Measurements from ENCODE around the gene SLC28A3. TPM values are rescaled to one million over a fixed set of nuclear protein-coding genes. Genes with fewer than 3 reads are reported as not detected.
"Not testable (repeated sequence)": the region's sequence is repeated elsewhere in the genome, so short reads cannot be mapped to it uniquely, and the experiment has no call there.

Gene SLC28A3
- polyA plus RNA-seq, result 1 to 10 TPM in 2 of 4 donors, not detected in 2; 2.8 to 3.1 TPM
- long read RNA-seq, donor 1, result 0 reads
- long read RNA-seq, donor 2, result 0 reads
- long read RNA-seq, donor 3, result 0 reads
- long read RNA-seq, donor 4, result 0 reads
- long read RNA-seq, donor 5, result 0 reads
- long read RNA-seq, donor 6, result 0 reads
- long read RNA-seq, donor 7, full-length matches to known transcripts, result 1 of 1 reads
- long read RNA-seq, donor 7, partial matches to known transcripts, result 0 of 1 reads
- long read RNA-seq, donor 7, other reads (novel, unspliced or antisense), result 0 of 1 reads
- long read RNA-seq, donor 8, result 0 reads
- long read RNA-seq, donor 9, result 0 reads
- long read RNA-seq, donor 10, result 0 reads

GRCh38 chr9:84340535-84340934 lies at the start of gene SLC28A3:
SLC28A3 (minus strand) TSS chr9:84340758; CDS start chr9:84340633, 125 bp downstream.
- H3K4me1 ChIP-seq (ENCODE audit: control insufficient read depth in 3 of 3, insufficient read depth in 2 of 3, low read depth in 1 of 3, low read length in 2 of 3), result peaks cover 0 to 4% (median 2%) of the 10 kb centered on the region in 3 donors
- H3K4me3 ChIP-seq (ENCODE audit: low read depth in 1 of 3, low read length in 3 of 3), result no peak within 1 kb of the TSS
- H3K27me3 ChIP-seq (ENCODE audit: control insufficient read depth in 3 of 3, insufficient read depth in 3 of 3, low read length in 3 of 3), result no peaks in the 10 kb centered on the region
- no peaks in the 10 kb centered on the region for H3K9me3 ChIP-seq (ENCODE audit: control insufficient read depth in 2 of 2, insufficient read depth in 1 of 2, low read depth in 1 of 2, low read length in 1 of 2)
- WGBS, 3 donors, result 8 to 61% (median 36%) methylated on average over 5 of the region's 5 CpGs
- FAIRE-seq (no peak), DNase-seq (peak; percentile 22 to 52)
- peak within 1 kb of the TSS in 1 of 3 donors; percentile 78 for H3K27ac ChIP-seq (ENCODE audit: low read depth in 1 of 3, low read length in 2 of 3)
- no peaks in the 10 kb centered on the region for H3K36me3 ChIP-seq (ENCODE audit: control insufficient read depth in 3 of 3, insufficient read depth in 2 of 3, low read depth in 1 of 3, low read length in 3 of 3)

- H3K27me3 ChIP-seq (ENCODE audit: control insufficient read depth in 3 of 3, insufficient read depth in 3 of 3, low read length in 3 of 3); H3K4me3 ChIP-seq (ENCODE audit: low read depth in 1 of 3, low read length in 3 of 3); H3K27ac ChIP-seq (ENCODE audit: low read depth in 1 of 3, low read length in 2 of 3); H3K4me1 ChIP-seq (ENCODE audit: control insufficient read depth in 3 of 3, insufficient read depth in 2 of 3, low read depth in 1 of 3, low read length in 2 of 3); DNase-seq; H3K9me3 ChIP-seq (ENCODE audit: control insufficient read depth in 2 of 2, insufficient read depth in 1 of 2, low read depth in 1 of 2, low read length in 1 of 2); FAIRE-seq; H3K36me3 ChIP-seq (ENCODE audit: control insufficient read depth in 3 of 3, insufficient read depth in 2 of 3, low read depth in 1 of 3, low read length in 3 of 3): not testable (repeated sequence)
- 63 to 75% (median 73%) methylated on average over 7 of the region's 7 CpGs for WGBS, 3 donors
Measured at GRCh38 chr9:84390254-84390653, 49.7 kb upstream of the SLC28A3 start.

GRCh38 chr9:84387821-84388220 lies 47.3 kb upstream of the SLC28A3 start:
- Histone ChIP-seq H3K4me3 (ENCODE audit: low read depth in 1 of 3, low read length in 3 of 3) (no peak overlapping the region), H3K27me3 (ENCODE audit: control insufficient read depth in 3 of 3, insufficient read depth in 3 of 3, low read length in 3 of 3) (no peaks in the 10 kb centered on the region), H3K27ac (ENCODE audit: low read depth in 1 of 3, low read length in 2 of 3) (no peak overlapping the region), H3K4me1 (ENCODE audit: control insufficient read depth in 3 of 3, insufficient read depth in 2 of 3, low read depth in 1 of 3, low read length in 2 of 3) (no peaks in the 10 kb centered on the region), H3K36me3 (ENCODE audit: control insufficient read depth in 3 of 3, insufficient read depth in 2 of 3, low read depth in 1 of 3, low read length in 3 of 3) (no peaks in the 10 kb centered on the region), H3K9me3 (ENCODE audit: control insufficient read depth in 2 of 2, insufficient read depth in 1 of 2, low read depth in 1 of 2, low read length in 1 of 2) (no peaks in the 10 kb centered on the region)
- DNase-seq (no peak), FAIRE-seq (no peak)
- 78 to 83% (median 81%) methylated on average over 5 of the region's 5 CpGs for WGBS, 3 donors

- H3K27me3 ChIP-seq (ENCODE audit: control insufficient read depth in 3 of 3, insufficient read depth in 3 of 3, low read length in 3 of 3), result no peaks in the 10 kb centered on the region
- WGBS, 3 donors, result 96 to 100% (median 96%) methylated on average over 1 of the region's 1 CpG
- H3K4me3 ChIP-seq (ENCODE audit: low read depth in 1 of 3, low read length in 3 of 3), result no peak overlapping the region
- FAIRE-seq (no peak), DNase-seq (no peak)
- no peak overlapping the region for H3K27ac ChIP-seq (ENCODE audit: low read depth in 1 of 3, low read length in 2 of 3)
- H3K4me1 ChIP-seq (ENCODE audit: control insufficient read depth in 3 of 3, insufficient read depth in 2 of 3, low read depth in 1 of 3, low read length in 2 of 3), result no peaks in the 10 kb centered on the region
- no peaks in the 10 kb centered on the region for H3K9me3 ChIP-seq (ENCODE audit: control insufficient read depth in 2 of 2, insufficient read depth in 1 of 2, low read depth in 1 of 2, low read length in 1 of 2)
- no peaks in the 10 kb centered on the region for H3K36me3 ChIP-seq (ENCODE audit: control insufficient read depth in 3 of 3, insufficient read depth in 2 of 3, low read depth in 1 of 3, low read length in 3 of 3)
Measured at GRCh38 chr9:84386753-84387152, 46.2 kb upstream of the SLC28A3 start.

- 53 to 81% (median 67%) methylated on average over 1 of the region's 1 CpG for WGBS, 3 donors
- no peaks in the 10 kb centered on the region for H3K4me1 ChIP-seq (ENCODE audit: control insufficient read depth in 3 of 3, insufficient read depth in 2 of 3, low read depth in 1 of 3, low read length in 2 of 3)
- DNase-seq (no peak), FAIRE-seq (no peak)
- H3K27ac ChIP-seq (ENCODE audit: low read depth in 1 of 3, low read length in 2 of 3), result no peak overlapping the region
- H3K36me3 ChIP-seq (ENCODE audit: control insufficient read depth in 3 of 3, insufficient read depth in 2 of 3, low read depth in 1 of 3, low read length in 3 of 3), result no peaks in the 10 kb centered on the region
- H3K9me3 ChIP-seq (ENCODE audit: control insufficient read depth in 2 of 2, insufficient read depth in 1 of 2, low read depth in 1 of 2, low read length in 1 of 2), result no peaks in the 10 kb centered on the region
- H3K27me3 ChIP-seq (ENCODE audit: control insufficient read depth in 3 of 3, insufficient read depth in 3 of 3, low read length in 3 of 3), result no peaks in the 10 kb centered on the region
- H3K4me3 ChIP-seq (ENCODE audit: low read depth in 1 of 3, low read length in 3 of 3), result no peak overlapping the region
Measured at GRCh38 chr9:84385386-84386040, 45.0 kb upstream of the SLC28A3 start.

- Histone ChIP-seq H3K36me3 (ENCODE audit: control insufficient read depth in 3 of 3, insufficient read depth in 2 of 3, low read depth in 1 of 3, low read length in 3 of 3) (no peaks in the 10 kb centered on the region), H3K4me1 (ENCODE audit: control insufficient read depth in 3 of 3, insufficient read depth in 2 of 3, low read depth in 1 of 3, low read length in 2 of 3) (no peaks in the 10 kb centered on the region), H3K4me3 (ENCODE audit: low read depth in 1 of 3, low read length in 3 of 3) (no peak overlapping the region), H3K27ac (ENCODE audit: low read depth in 1 of 3, low read length in 2 of 3) (no peak overlapping the region), H3K27me3 (ENCODE audit: control insufficient read depth in 3 of 3, insufficient read depth in 3 of 3, low read length in 3 of 3) (no peaks in the 10 kb centered on the region), H3K9me3 (ENCODE audit: control insufficient read depth in 2 of 2, insufficient read depth in 1 of 2, low read depth in 1 of 2, low read length in 1 of 2) (no peaks in the 10 kb centered on the region)
- DNase-seq, result no peak
- FAIRE-seq, result no peak
- 85 to 92% (median 86%) methylated on average over 1 of the region's 1 CpG for WGBS, 3 donors
Measured at GRCh38 chr9:84384617-84385016, 44.1 kb upstream of the SLC28A3 start.

GRCh38 chr9:84383178-84383577 lies 42.6 kb upstream of the SLC28A3 start:
- DNase-seq, result no peak
- Histone ChIP-seq H3K36me3 (ENCODE audit: control insufficient read depth in 3 of 3, insufficient read depth in 2 of 3, low read depth in 1 of 3, low read length in 3 of 3) (no peaks in the 10 kb centered on the region), H3K4me1 (ENCODE audit: control insufficient read depth in 3 of 3, insufficient read depth in 2 of 3, low read depth in 1 of 3, low read length in 2 of 3) (no peaks in the 10 kb centered on the region), H3K9me3 (ENCODE audit: control insufficient read depth in 2 of 2, insufficient read depth in 1 of 2, low read depth in 1 of 2, low read length in 1 of 2) (no peaks in the 10 kb centered on the region), H3K4me3 (ENCODE audit: low read depth in 1 of 3, low read length in 3 of 3) (no peak overlapping the region), H3K27ac (ENCODE audit: low read depth in 1 of 3, low read length in 2 of 3) (no peak overlapping the region), H3K27me3 (ENCODE audit: control insufficient read depth in 3 of 3, insufficient read depth in 3 of 3, low read length in 3 of 3) (no peaks in the 10 kb centered on the region)
- WGBS, 3 donors, result 39 to 64% (median 48%) methylated on average over 3 of the region's 3 CpGs
- no peak for FAIRE-seq

GRCh38 chr9:84382720-84383119 lies 42.2 kb upstream of the SLC28A3 start:
- Histone ChIP-seq H3K4me3 (ENCODE audit: low read depth in 1 of 3, low read length in 3 of 3) (no peak overlapping the region), H3K9me3 (ENCODE audit: control insufficient read depth in 2 of 2, insufficient read depth in 1 of 2, low read depth in 1 of 2, low read length in 1 of 2) (no peaks in the 10 kb centered on the region), H3K4me1 (ENCODE audit: control insufficient read depth in 3 of 3, insufficient read depth in 2 of 3, low read depth in 1 of 3, low read length in 2 of 3) (no peaks in the 10 kb centered on the region), H3K27me3 (ENCODE audit: control insufficient read depth in 3 of 3, insufficient read depth in 3 of 3, low read length in 3 of 3) (no peaks in the 10 kb centered on the region), H3K36me3 (ENCODE audit: control insufficient read depth in 3 of 3, insufficient read depth in 2 of 3, low read depth in 1 of 3, low read length in 3 of 3) (no peaks in the 10 kb centered on the region), H3K27ac (ENCODE audit: low read depth in 1 of 3, low read length in 2 of 3) (no peak overlapping the region)
- FAIRE-seq (no peak), DNase-seq (no peak)
- WGBS, 3 donors, result 50 to 73% (median 50%) methylated on average over 6 of the region's 6 CpGs
